OCI-LY7 (cell line): Measurements from ENCODE around the gene GABRG3. TPM values are rescaled to one million over a fixed set of nuclear protein-coding genes. Genes with fewer than 3 reads are reported as not detected.

Source experiments
- BruUV-seq: library from RNA; stranded (reverse); fragments of 400-500 nt; replicated peaks from 2 replicates; lab custom pipeline; 2021; lab: Mats Ljungman, UMichigan
- CTCF ChIA-PET: fragments of 300-600 bp; sonication (Branson Sonifier 250); formaldehyde crosslinking; loops from one replicate; lab custom pipeline; 2022; ENCODE audit warnings: antibody characterized with exemption; ENCODE audit not compliant: unreplicated experiment; lab: Charles Lee
- POLR2A ChIA-PET: fragments of 300-600 bp; sonication (Branson Sonifier 250); formaldehyde crosslinking; loops from one replicate; lab custom pipeline; 2022; ENCODE audit warnings: antibody characterized with exemption; lab: Charles Lee
- DNase-seq: peaks from one replicate; pipeline ENCODE4 v3.0.0-alpha.2; 2015; ENCODE audit warnings: low spot score
- H2AFZ ChIP-seq: fragments of 200-600 bp; sonication (generic), shearing (Covaris generic); 2 replicates; pipeline ENCODE4 v1.6.1; 2014; ENCODE audit warnings: mild to moderate bottlenecking, antibody characterized with exemption, low read length, moderate library complexity
- H3K27ac ChIP-seq: fragments of 200-600 bp; sonication (generic); 2 replicates; pipeline ENCODE4 v1.5.1; 2014; ENCODE audit warnings: mixed run types, low read depth, mild to moderate bottlenecking, moderate library complexity, low read length, inconsistent platforms; ENCODE audit not compliant: poor library complexity, severe bottlenecking
- H3K36me3 ChIP-seq: fragments of 200-600 bp; sonication (generic); 2 replicates; pipeline ENCODE4 v1.6.1; 2014; ENCODE audit warnings: mild to moderate bottlenecking, antibody characterized with exemption, low read length, moderate library complexity, mixed read lengths; ENCODE audit not compliant: insufficient read depth
- H3K4me1 ChIP-seq: fragments of 200-600 bp; sonication (generic); 2 replicates; pipeline ENCODE4 v1.5.1; 2014; ENCODE audit warnings: mild to moderate bottlenecking, low read length; ENCODE audit not compliant: insufficient read depth, poor library complexity, severe bottlenecking
- H3K4me2 ChIP-seq: fragments of 200-600 bp; sonication (generic); 2 replicates; pipeline ENCODE4 v1.6.1; 2014; ENCODE audit warnings: mild to moderate bottlenecking, low read length
- H3K4me3 ChIP-seq: fragments of 200-600 bp; sonication (generic); 2 replicates; pipeline ENCODE4 v1.5.1; 2014; ENCODE audit warnings: mild to moderate bottlenecking, low read depth, low read length; ENCODE audit not compliant: poor library complexity, severe bottlenecking
- H3K79me2 ChIP-seq: fragments of 200-600 bp; sonication (generic); 2 replicates; pipeline ENCODE4 v1.6.1; 2016; ENCODE audit warnings: low read depth, mild to moderate bottlenecking, low read length, moderate library complexity, mixed read lengths; ENCODE audit not compliant: insufficient read depth
- H3K9me2 ChIP-seq: fragments of 200-600 bp; sonication (generic); 2 replicates; pipeline ENCODE4 v1.6.1; 2016; ENCODE audit warnings: mild to moderate bottlenecking, low read length, mixed read lengths; ENCODE audit not compliant: insufficient read depth
- H3K9me3 ChIP-seq: fragments of 200-600 bp; sonication (generic); 2 replicates; pipeline ENCODE4 v1.6.1; 2014; ENCODE audit warnings: mild to moderate bottlenecking, mixed run types, low read length, mixed read lengths
- H4K20me1 ChIP-seq: fragments of 200-600 bp; sonication (generic); 2 replicates; pipeline ENCODE4 v1.6.1; 2014; ENCODE audit warnings: mild to moderate bottlenecking, antibody characterized with exemption, low read length, moderate library complexity, mixed read lengths; ENCODE audit not compliant: insufficient read depth
- CTCF ChIP-seq: fragments of 200-600 bp; sonication (generic); conservative IDR thresholded peaks from 2 replicates; pipeline ENCODE4 v1.5.1; 2014; ENCODE audit warnings: mild to moderate bottlenecking, antibody characterized with exemption, low read length, moderate library complexity, mixed read lengths
- EZH2phosphoT487 ChIP-seq: fragments of 200-600 bp; sonication (generic); IDR thresholded peaks from 2 replicates; pipeline ENCODE4 v1.6.1; 2018; ENCODE audit warnings: low read depth, borderline replicate concordance, mild to moderate bottlenecking, mixed run types, antibody characterized with exemption, low read length, moderate library complexity, mixed read lengths
- intact Hi-C: fragments of 100-400 bp; cut with micrococcal nuclease; formaldehyde crosslinking; loops from one replicate; pipeline ENCODE4 v1.10.0; 2022; ENCODE audit not compliant: unreplicated experiment
- total RNA-seq, 2 experiments: library from RNA; depleted of rRNA in 1 of 2; stranded (reverse); fragments of >200 nt in 1 of 2; shearing (Covaris generic) in 1 of 2; gene quantifications; 2 replicates each; pipeline ENCODE4 v1.2.3, GENCODE V29; 2014 to 2022

GABRG3 gene
- total RNA-seq, 2 experiments from 2014 or later, result not detected

GRCh38 chr15:27463525-27464088 lies 492.6 kb downstream of the GABRG3 start:
- H4K20me1 ChIP-seq, result no peaks in the 10 kb centered on the region
- DNase-seq, result no peak
- CTCF ChIA-PET, result no interaction called here
- H3K9me2 ChIP-seq, result no peaks in the 10 kb centered on the region
- H3K9me3 ChIP-seq, result 0 out of 2 replicates have a peak, but pooled peaks cover 8% of the 10 kb centered on the region
- no peaks in the 10 kb centered on the region for H3K79me2 ChIP-seq
- no peak for TF ChIP-seq CTCF
- no peak for TF ChIP-seq EZH2phosphoT487
- no TSS peak for BruUV-seq
- no peak overlapping the region for H2AFZ ChIP-seq
- no peak overlapping the region for H3K4me3 ChIP-seq
- intact Hi-C loops, result loop anchor here (10.0 kb wide), 1 partner anchor 61 kb away; no protein-coding TSS in a partner anchor
- no peaks in the 10 kb centered on the region for H3K36me3 ChIP-seq
- no peak overlapping the region for H3K4me2 ChIP-seq
- H3K4me1 ChIP-seq, result no peaks in the 10 kb centered on the region
- POLR2A ChIA-PET, result no interaction called here
- H3K27ac ChIP-seq, result no peak overlapping the region

GRCh38 chr15:27464941-27465612 lies 494.1 kb downstream of the GABRG3 start:
- intact Hi-C loops, result loop anchor here (10.0 kb wide), 1 partner anchor 60 kb away; no protein-coding TSS in a partner anchor
- H3K4me1 ChIP-seq, result no peaks in the 10 kb centered on the region
- no TSS peak for BruUV-seq
- H3K9me2 ChIP-seq, result no peaks in the 10 kb centered on the region
- H3K27ac ChIP-seq, result no peak overlapping the region
- H2AFZ ChIP-seq, result no peak overlapping the region
- CTCF ChIA-PET, result no interaction called here
- POLR2A ChIA-PET, result interaction anchor here (1.0 kb wide), 1 partner anchor 346 kb away, joined by 3 read pairs; no protein-coding TSS in a partner anchor
- TF ChIP-seq EZH2phosphoT487 (no peak), CTCF (no peak)
- no peak overlapping the region for H3K4me3 ChIP-seq
- no peaks in the 10 kb centered on the region for H3K36me3 ChIP-seq
- no peak for DNase-seq
- no peaks in the 10 kb centered on the region for H4K20me1 ChIP-seq
- no peaks in the 10 kb centered on the region for H3K79me2 ChIP-seq
- 0 out of 2 replicates have a peak, but pooled peaks cover 8% of the 10 kb centered on the region for H3K9me3 ChIP-seq
- no peak overlapping the region for H3K4me2 ChIP-seq

GRCh38 chr15:27466758-27467157 lies 495.8 kb downstream of the GABRG3 start:
- Histone ChIP-seq H3K4me3 (no peak overlapping the region), H3K4me1 (no peaks in the 10 kb centered on the region), H3K27ac (no peak overlapping the region), H3K79me2 (no peaks in the 10 kb centered on the region), H4K20me1 (no peaks in the 10 kb centered on the region), H3K4me2 (no peak overlapping the region), H3K9me2 (no peaks in the 10 kb centered on the region), H3K36me3 (no peaks in the 10 kb centered on the region), H3K9me3 (0 out of 2 replicates have a peak, but pooled peaks cover 8% of the 10 kb centered on the region), H2AFZ (no peak overlapping the region)
- BruUV-seq, result no TSS peak
- TF ChIP-seq EZH2phosphoT487 (no peak), CTCF (no peak)
- no peak for DNase-seq
- intact Hi-C loops, result loop anchor here (10.0 kb wide), 1 partner anchor 58 kb away; no protein-coding TSS in a partner anchor
- ChIA-PET POLR2A (no interaction called here), CTCF (no interaction called here)
